ENCODE measurements around the gene CHD1. TPM values are rescaled to one million over a fixed set of nuclear protein-coding genes. Genes with fewer than 3 reads are reported as not detected.
A peak's percentile ranks its signal among the peaks of the same experiment; 100 is the strongest.

Gene CHD1
- total RNA-seq, 2 experiments from 2014 or later = 45.4 to 47.5 TPM

DNA sequence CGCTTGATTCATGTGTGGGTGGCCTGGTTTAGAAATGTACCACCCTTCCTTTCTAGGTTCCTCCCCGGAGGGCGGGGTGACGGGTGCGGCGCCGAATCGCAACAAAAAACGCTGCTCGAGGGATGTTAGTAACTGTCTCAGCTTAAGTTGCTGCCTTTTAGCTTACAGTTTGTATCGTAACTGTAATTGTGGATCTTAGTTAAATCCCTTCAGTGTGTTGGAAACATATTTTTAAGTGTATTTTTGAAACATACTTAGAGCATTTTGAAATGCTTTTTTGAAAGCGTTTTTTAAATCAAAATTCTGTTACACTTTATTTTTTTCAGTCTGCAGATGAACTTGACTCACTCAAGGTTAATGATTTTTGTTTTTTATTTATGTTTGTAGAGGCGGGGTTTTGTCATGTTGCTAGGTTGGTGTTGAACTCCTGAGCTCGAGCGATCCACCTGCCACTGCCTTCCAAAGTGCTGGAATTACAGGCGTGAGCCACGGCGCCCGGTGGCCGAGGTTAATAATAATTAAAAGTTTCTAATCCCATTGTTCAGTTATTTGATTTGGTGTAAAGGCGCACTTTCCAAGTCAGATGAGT, 997 bp upstream of the CHD1 start:
- H3K36me3 Mint-ChIP-seq (ENCODE audit: low read depth) = peaks cover 34% of the 10 kb centered on the region
- H3K4me1 Mint-ChIP-seq = peaks cover 62% of the 10 kb centered on the region
- no peak for DNase-seq
- no peaks in the 10 kb centered on the region for H3K27me3 Mint-ChIP-seq
- ChIA-PET CTCF (interaction anchor here (0.6 to 1.3 kb wide), 5 partner anchors 13 to 1749 kb away, joined by 3 to 4 read pairs (median 4); no protein-coding TSS in a partner anchor), POLR2A (interaction anchor here (0.6 to 7.7 kb wide), 28 partner anchors 9 to 1974 kb away, joined by 3 to 82 read pairs (median 5); partner anchors contain the start of gene ST8SIA4)
- H3K27ac Mint-ChIP-seq = peak overlapping the region; percentile 96
- H3K4me3 Mint-ChIP-seq = peak overlapping the region; percentile 100
- H3K9me3 Mint-ChIP-seq = no peaks in the 10 kb centered on the region

DNA sequence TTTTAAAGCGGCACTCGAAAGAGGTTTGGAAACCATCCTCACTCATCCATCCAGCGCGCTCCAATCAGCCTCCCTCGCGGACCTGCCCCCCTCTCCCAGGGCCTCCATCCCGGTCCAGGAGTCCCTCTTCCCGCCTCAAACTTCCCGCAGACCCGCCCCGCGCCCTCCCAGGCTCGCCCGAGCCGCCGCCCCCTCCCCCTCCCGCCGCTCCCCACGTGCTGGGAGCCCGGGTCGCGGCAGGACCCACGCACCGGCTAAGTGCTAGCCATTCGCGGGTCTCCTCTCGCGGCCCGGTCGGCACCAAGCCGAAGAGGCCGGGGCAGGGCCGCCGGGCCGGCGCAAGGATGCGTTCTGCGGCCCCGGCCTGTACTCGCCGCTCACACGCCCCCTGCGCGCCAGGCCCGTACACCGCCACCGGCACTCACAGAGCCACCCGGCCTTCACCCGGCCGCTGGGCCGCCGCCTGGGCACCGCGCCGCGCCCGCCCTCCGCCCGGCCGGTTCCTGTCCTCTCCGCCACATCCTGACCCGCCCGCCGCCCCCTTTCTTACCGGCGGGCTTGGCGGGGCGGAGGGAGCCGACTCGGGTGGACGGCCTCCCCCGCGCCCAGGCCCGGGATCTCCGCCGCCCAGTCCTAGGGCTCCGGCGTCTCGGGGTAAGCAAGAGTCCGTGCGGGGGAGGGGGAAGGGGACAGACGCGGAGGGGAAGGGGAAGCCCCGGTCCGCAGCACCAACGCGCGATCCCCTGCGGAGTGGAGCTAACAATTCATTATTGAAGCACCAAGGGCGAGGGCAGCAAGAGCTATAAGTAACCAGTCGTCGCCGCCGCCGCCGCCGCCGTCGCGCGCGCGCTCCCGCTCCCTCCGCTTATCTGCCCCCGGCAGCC, 576 bp downstream of the CHD1 start:
- H3K27me3 Mint-ChIP-seq = no peaks in the 10 kb centered on the region
- peaks cover 40% of the 10 kb centered on the region for H3K36me3 Mint-ChIP-seq (ENCODE audit: low read depth)
- POLR2A ChIA-PET = interaction anchor here (0.9 to 7.7 kb wide), 15 partner anchors 10 to 1974 kb away, joined by 3 to 82 read pairs (median 11); no protein-coding TSS in a partner anchor

DNA sequence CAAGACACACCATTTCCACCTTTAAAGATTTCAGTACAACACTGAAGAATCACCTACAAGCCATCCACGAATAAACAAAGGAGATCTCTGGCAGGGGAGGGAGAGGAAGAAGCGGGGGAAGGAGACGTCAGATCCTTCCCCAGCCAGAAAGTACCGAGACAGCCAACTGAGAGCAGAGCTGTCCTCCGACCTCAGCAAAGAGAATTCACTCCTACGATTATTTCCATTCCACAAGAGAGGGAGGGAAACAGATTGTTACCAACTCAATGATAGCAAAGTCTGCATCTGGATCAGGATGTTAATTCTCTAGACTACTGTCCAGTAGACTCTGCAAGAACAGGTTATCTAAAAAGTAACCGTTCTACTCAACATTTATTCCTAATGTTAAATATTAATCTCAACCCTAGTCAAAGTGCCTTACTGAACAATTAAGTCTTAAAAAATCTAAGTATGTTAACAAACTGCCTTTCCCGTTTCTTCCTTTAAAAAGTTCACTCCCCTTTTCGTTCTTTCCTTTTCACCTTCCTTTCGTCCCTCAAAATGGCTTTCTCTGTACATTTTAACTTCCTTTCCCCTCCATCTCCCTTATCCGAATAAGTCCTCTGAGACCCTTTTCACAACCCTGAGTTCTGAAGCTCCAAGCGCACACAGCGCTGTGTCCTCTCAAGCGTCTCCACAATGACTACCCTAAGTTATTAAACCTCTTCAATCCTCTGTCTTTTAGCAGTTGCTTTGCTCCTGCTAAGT, 1.4 kb downstream of the CHD1 start:
- Mint-ChIP-seq H3K36me3 (ENCODE audit: low read depth) (peaks cover 47% of the 10 kb centered on the region), H3K9me3 (no peaks in the 10 kb centered on the region), H3K4me1 (peaks cover 56% of the 10 kb centered on the region), H3K4me3 (peak overlapping the region; percentile 100), H3K27ac (peak overlapping the region; percentile 98), H3K27me3 (no peaks in the 10 kb centered on the region)
- peak; percentile 61 for DNase-seq
- ChIA-PET POLR2A (interaction anchor here (0.6 to 7.7 kb wide), 10 partner anchors 9 to 133 kb away, joined by 3 to 82 read pairs (median 16); no protein-coding TSS in a partner anchor), CTCF (interaction anchor here (0.8 to 1.1 kb wide), 2 partner anchors 9 to 135 kb away, joined by 3 read pairs; no protein-coding TSS in a partner anchor)

More for the DNA sequence above, 576 bp downstream of the CHD1 start:
- peak overlapping the region; percentile 98 for H3K27ac Mint-ChIP-seq
- CTCF ChIA-PET = interaction anchor here (0.9 to 1.1 kb wide), 2 partner anchors 110 to 134 kb away, joined by 3 read pairs; no protein-coding TSS in a partner anchor
- H3K4me1 Mint-ChIP-seq = peaks cover 62% of the 10 kb centered on the region
- H3K4me3 Mint-ChIP-seq = peak overlapping the region; percentile 100
- peak; percentile 47 for DNase-seq
- no peaks in the 10 kb centered on the region for H3K9me3 Mint-ChIP-seq

DNA sequence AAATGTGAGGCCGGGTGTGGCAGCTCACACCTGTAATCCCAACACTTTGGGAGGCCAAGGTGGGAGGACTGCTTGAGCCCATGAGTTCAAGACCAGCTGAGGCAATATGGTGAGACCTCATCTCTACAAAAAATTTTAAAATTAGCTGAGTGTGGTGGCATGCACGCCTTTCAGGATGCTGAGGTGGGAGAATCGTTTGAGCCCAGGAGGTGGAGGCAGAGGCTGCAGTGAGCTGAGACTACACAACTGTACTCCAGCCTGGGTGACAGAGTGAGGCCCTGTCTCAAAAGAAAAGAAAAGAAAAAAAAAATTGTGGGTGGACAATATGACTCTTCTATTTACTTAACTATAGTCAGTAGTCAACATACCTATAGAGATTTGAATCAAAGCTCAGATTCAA, 4.8 kb downstream of the CHD1 start:
- Mint-ChIP-seq H3K9me3 (no peaks in the 10 kb centered on the region), H3K27me3 (no peaks in the 10 kb centered on the region), H3K27ac (peak overlapping the region; percentile 58), H3K4me3 (no peak overlapping the region), H3K36me3 (ENCODE audit: low read depth) (peaks cover 61% of the 10 kb centered on the region), H3K4me1 (peaks cover 51% of the 10 kb centered on the region)
- POLR2A ChIA-PET = interaction anchor here (0.7 to 7.7 kb wide), 4 partner anchors 10 to 114 kb away, joined by 3 to 77 read pairs (median 4); no protein-coding TSS in a partner anchor
- CTCF ChIA-PET = interaction anchor here (0.6 to 3.9 kb wide), 3 partner anchors 11 to 153 kb away, joined by 3 to 13 read pairs (median 3); no protein-coding TSS in a partner anchor
- DNase-seq = no peak

DNA sequence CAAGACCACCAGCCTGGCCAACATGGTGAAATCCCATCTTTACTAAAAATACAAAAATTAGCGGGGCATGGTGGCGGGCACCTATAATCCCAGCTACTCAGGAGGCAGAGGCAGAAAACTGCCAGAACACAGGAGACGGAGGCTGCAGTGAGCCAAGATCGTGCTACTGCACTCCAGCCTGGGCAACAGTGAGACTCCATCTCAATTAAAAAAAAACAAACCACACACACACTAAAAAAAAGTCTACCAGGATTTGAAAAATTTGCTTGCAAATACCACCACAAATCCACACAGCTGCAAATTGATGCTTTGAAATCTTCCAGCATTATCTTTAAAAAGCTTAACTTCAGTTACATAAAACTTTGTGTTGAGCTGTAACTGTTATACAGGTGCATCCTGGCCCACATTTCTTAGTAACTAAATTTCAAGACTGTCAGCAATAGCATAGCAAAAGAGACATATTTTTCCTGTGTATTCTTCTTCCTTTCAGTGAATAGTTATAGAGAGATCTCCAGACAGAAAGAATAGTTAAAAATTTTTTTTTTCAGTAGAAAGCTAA, 6.8 kb downstream of the CHD1 start:
- peaks cover 58% of the 10 kb centered on the region for H3K4me1 Mint-ChIP-seq
- peaks cover 73% of the 10 kb centered on the region for H3K36me3 Mint-ChIP-seq (ENCODE audit: low read depth)
- peak overlapping the region; percentile 18 for H3K27ac Mint-ChIP-seq
- H3K27me3 Mint-ChIP-seq = no peaks in the 10 kb centered on the region
- H3K9me3 Mint-ChIP-seq = no peaks in the 10 kb centered on the region
- CTCF ChIA-PET = interaction anchor here (0.9 to 3.9 kb wide), 4 partner anchors 15 to 153 kb away, joined by 3 to 13 read pairs (median 4); no protein-coding TSS in a partner anchor
- no peak overlapping the region for H3K4me3 Mint-ChIP-seq
- POLR2A ChIA-PET = interaction anchor here (1.1 to 1.5 kb wide), 2 partner anchors 8 to 14 kb away, joined by 4 to 11 read pairs; no protein-coding TSS in a partner anchor
- DNase-seq = no peak

DNA sequence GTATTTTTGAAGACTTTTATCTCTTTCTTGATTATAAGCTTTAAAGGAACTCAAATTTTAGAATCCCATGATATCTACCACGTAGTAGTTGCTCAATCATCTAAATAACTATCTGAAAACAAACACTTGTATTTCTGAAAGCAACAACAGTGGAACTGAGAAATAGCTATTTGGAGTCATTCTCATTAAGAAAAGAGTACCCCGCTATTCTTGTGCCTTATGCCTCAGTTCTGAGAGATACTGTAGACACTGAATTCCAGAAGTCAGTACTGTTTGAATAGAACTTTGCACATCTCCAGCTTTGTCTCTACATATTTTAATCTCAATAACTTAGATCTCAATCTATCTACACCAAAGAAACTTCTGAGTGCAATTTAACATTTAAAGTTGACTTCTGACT, 11.4 kb downstream of the CHD1 start:
- no peaks in the 10 kb centered on the region for H3K27me3 Mint-ChIP-seq
- H3K4me3 Mint-ChIP-seq = no peak overlapping the region
- POLR2A ChIA-PET = interaction anchor here (1.1 to 3.5 kb wide), 3 partner anchors 12 to 109 kb away, joined by 3 to 40 read pairs (median 5); partner anchors contain the start of gene CHD1
- no peak for DNase-seq
- CTCF ChIA-PET = interaction anchor here (0.7 kb wide), 1 partner anchor 13 kb away, joined by 4 read pairs; no protein-coding TSS in a partner anchor
- peaks cover 47% of the 10 kb centered on the region for H3K4me1 Mint-ChIP-seq
- H3K9me3 Mint-ChIP-seq = no peaks in the 10 kb centered on the region
- H3K27ac Mint-ChIP-seq = no peak overlapping the region
- peaks cover 59% of the 10 kb centered on the region for H3K36me3 Mint-ChIP-seq (ENCODE audit: low read depth)

DNA sequence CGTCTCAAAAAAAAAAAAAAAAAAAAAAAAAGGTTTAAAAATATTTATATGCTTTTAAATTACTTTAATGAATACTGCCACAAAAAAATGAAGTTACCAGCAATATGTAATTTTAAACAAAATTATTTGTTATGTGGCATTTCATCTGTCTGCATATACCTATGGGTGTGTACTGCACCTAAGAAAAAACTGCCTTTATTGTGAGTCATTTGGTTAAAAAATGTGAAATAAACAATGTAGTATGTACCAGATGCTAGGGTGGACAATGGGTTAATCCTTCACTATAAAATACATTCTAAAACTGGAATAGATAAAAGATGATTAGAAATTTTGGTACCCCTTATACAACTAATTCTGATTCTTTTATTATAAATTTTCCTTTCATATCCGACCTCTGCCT, 12.3 kb downstream of the CHD1 start:
- Mint-ChIP-seq H3K4me1 (peaks cover 40% of the 10 kb centered on the region), H3K4me3 (no peak overlapping the region), H3K27ac (no peak overlapping the region), H3K9me3 (no peaks in the 10 kb centered on the region), H3K27me3 (no peaks in the 10 kb centered on the region), H3K36me3 (ENCODE audit: low read depth) (peaks cover 58% of the 10 kb centered on the region)
- no peak for DNase-seq
- ChIA-PET CTCF (no interaction called here), POLR2A (interaction anchor here (0.7 kb wide), 1 partner anchor 9 kb away, joined by 3 read pairs; no protein-coding TSS in a partner anchor)

DNA sequence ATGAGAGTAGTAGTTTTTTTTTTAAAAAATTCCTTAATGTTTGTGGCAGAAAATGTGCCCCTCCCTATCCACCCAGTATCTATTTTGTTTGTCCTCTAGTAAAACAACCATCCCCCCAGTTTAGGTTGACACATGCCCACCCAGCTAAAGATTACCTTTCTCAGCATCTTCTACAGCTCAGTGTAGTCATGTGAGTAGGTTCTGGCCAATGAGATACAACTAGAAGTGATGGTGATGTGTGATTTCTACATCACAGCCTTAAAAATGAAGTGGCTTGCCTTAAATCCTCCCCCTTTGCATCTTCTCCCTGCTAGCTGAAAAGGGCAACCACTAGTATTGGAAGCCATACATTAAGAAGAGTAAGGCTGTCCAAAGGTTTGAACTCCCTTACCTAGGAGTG, 14.9 kb downstream of the CHD1 start:
- ChIA-PET POLR2A (interaction anchor here (1.7 to 6.1 kb wide), 2 partner anchors 13 to 147 kb away, joined by 5 to 77 read pairs; partner anchors contain the start of gene CHD1), CTCF (interaction anchor here (0.9 to 1.9 kb wide), 5 partner anchors 10 to 146 kb away, joined by 3 to 7 read pairs (median 3); no protein-coding TSS in a partner anchor)
- no peak for DNase-seq
- H3K4me3 Mint-ChIP-seq = no peak overlapping the region
- H3K4me1 Mint-ChIP-seq = peaks cover 43% of the 10 kb centered on the region
- H3K9me3 Mint-ChIP-seq = no peaks in the 10 kb centered on the region
- H3K36me3 Mint-ChIP-seq (ENCODE audit: low read depth) = peaks cover 45% of the 10 kb centered on the region
- H3K27ac Mint-ChIP-seq = no peak overlapping the region
- H3K27me3 Mint-ChIP-seq = no peaks in the 10 kb centered on the region

DNA sequence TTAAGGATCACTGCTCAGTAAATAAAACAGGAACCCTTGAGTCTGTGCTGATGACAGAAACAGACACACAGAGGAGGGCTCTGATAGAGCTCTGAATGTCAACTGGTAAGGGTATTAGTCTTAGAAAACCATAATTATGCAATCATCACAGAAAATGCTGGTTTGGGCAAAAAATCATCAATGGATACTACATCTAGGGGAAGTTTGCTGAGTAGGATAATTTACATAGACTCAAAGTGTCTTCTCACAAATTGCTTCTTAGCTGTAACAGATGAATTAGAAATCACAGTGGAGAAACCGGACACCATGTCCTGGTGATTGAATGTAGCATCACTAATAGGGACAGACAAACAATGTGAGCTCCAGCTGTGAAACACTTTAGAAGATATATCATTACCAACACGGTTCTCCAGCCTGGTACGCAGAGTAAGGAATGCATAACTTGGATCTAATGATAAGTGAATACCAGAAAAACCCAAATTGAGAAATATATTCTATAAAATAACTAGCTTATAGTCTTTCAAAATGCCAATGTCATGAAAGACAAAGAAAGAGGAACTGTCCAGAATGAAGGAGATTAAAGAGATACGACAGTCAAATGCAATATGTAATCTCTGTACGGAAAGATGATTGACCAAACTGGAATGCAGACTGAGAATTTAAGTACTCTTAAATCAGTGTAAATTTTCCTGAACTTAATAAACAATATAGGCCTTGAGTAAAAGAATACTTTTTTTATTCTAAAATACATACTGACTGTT, 17.3 kb downstream of the CHD1 start:
- no peak overlapping the region for H3K27ac Mint-ChIP-seq
- CTCF ChIA-PET = interaction anchor here (0.6 kb wide), 1 partner anchor 141 kb away, joined by 3 read pairs; no protein-coding TSS in a partner anchor
- peaks cover 35% of the 10 kb centered on the region for H3K4me1 Mint-ChIP-seq
- peaks cover 25% of the 10 kb centered on the region for H3K36me3 Mint-ChIP-seq (ENCODE audit: low read depth)
- H3K4me3 Mint-ChIP-seq = no peak overlapping the region
- H3K27me3 Mint-ChIP-seq = no peaks in the 10 kb centered on the region
- DNase-seq = no peak
- H3K9me3 Mint-ChIP-seq = no peaks in the 10 kb centered on the region
- POLR2A ChIA-PET = interaction anchor here (1.9 to 6.1 kb wide), 2 partner anchors 10 to 16 kb away, joined by 6 to 77 read pairs; partner anchors contain the start of gene CHD1

DNA sequence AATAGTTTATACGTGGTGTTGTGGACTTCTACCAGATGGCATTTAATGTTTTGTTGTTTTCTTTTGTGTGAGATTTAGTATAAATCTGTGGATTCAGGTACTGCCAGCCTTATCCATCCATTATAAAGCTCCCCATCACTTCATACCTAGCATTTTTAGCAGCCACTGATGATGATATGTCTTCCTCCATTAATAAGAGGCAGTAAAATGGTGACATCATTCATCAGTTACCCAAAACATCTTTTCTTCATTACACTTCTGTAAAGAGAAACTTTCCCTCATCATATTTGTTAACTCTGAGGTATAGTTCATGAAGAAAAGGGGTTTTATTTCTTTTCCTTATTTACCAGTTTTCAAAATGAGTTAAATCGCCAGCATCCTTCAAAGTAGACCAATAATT, 19.4 kb downstream of the CHD1 start:
- POLR2A ChIA-PET = interaction anchor here (1.6 to 6.1 kb wide), 2 partner anchors 18 to 147 kb away, joined by 5 to 77 read pairs; partner anchors contain the start of gene CHD1
- no peaks in the 10 kb centered on the region for H3K9me3 Mint-ChIP-seq
- H3K27ac Mint-ChIP-seq = peak overlapping the region; percentile 23
- no peak overlapping the region for H3K4me3 Mint-ChIP-seq
- CTCF ChIA-PET = no interaction called here
- H3K36me3 Mint-ChIP-seq (ENCODE audit: low read depth) = peaks cover 24% of the 10 kb centered on the region
- DNase-seq = no peak
- no peaks in the 10 kb centered on the region for H3K27me3 Mint-ChIP-seq
- peaks cover 43% of the 10 kb centered on the region for H3K4me1 Mint-ChIP-seq

DNA sequence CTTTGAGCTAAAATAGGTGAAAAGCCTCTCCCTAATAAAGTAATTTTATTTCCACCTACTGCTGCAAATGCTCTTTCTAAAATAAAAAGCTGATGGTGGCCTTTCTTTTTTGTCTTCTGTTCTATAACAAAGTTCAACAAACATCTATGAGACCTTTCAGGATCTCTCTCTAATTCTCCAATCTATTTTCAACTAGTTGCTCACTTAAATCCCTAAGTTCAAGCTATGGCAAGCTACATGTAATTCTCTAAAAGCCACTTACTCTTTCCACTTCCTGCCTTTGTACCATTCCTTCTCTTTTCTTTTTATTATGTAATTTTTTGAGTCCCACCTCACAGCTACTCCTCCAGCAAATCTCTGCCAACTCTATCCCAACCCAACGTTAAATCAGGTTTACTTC, 20.9 kb downstream of the CHD1 start:
- no peaks in the 10 kb centered on the region for H3K27me3 Mint-ChIP-seq
- no peak overlapping the region for H3K4me3 Mint-ChIP-seq
- peaks cover 46% of the 10 kb centered on the region for H3K4me1 Mint-ChIP-seq
- DNase-seq = no peak
- no peaks in the 10 kb centered on the region for H3K9me3 Mint-ChIP-seq
- H3K27ac Mint-ChIP-seq = peak overlapping the region; percentile 30
- ChIA-PET POLR2A (interaction anchor here (0.8 to 1.6 kb wide), 5 partner anchors 9 to 153 kb away, joined by 3 to 9 read pairs (median 4); no protein-coding TSS in a partner anchor), CTCF (interaction anchor here (1.2 to 2.3 kb wide), 5 partner anchors 14 to 154 kb away, joined by 3 to 21 read pairs (median 7); no protein-coding TSS in a partner anchor)
- H3K36me3 Mint-ChIP-seq (ENCODE audit: low read depth) = peaks cover 32% of the 10 kb centered on the region

Measured in activated CD4-positive, alpha-beta memory T cell treated with anti-CD3 and anti-CD28 coated beads, Interleukin-2, amount 10 ng/mL, durations not matched to agents 7 days and 5 days (primary cell).